NCI-H2196 (cell line): ENCODE measurements around the gene GPC3.

Source experiments
- DNase-seq: peaks from one replicate; lab custom pipeline; 2025; ENCODE audit not compliant: unreplicated experiment; lab: John Stamatoyannopoulos, UW

The GPC3 gene

GRCh38 chrX:133576876-133577275, 408.5 kb downstream of the GPC3 start:
- DNase-seq, result no peak

- no peak for DNase-seq
These were observed 409.8 kb downstream of the GPC3 start for GRCh38 chrX:133575501-133576136.

GRCh38 chrX:133574716-133575115, 410.7 kb downstream of the GPC3 start:
- DNase-seq, result no peak

GRCh38 chrX:133570549-133570948, 414.8 kb downstream of the GPC3 start:
- DNase-seq, result no peak

- DNase-seq, result no peak
These were observed 416.2 kb downstream of the GPC3 start for GRCh38 chrX:133569217-133569616.

- DNase-seq, result no peak
These were observed 417.3 kb downstream of the GPC3 start for GRCh38 chrX:133568109-133568508.

- no peak for DNase-seq
These were observed 418.5 kb downstream of the GPC3 start for GRCh38 chrX:133566876-133567275.

GRCh38 chrX:133563705-133564104, 421.7 kb downstream of the GPC3 start:
- DNase-seq, result no peak

- no peak for DNase-seq
These were observed 424.1 kb downstream of the GPC3 start for GRCh38 chrX:133561251-133561650.

GRCh38 chrX:133559909-133560308, 425.5 kb downstream of the GPC3 start:
- no peak for DNase-seq

- DNase-seq, result no peak
These were observed 429.5 kb downstream of the GPC3 start for GRCh38 chrX:133555782-133556458.

- DNase-seq, result no peak
These were observed 434.5 kb downstream of the GPC3 start for GRCh38 chrX:133550665-133551485.

GRCh38 chrX:133549295-133549933, 436.0 kb downstream of the GPC3 start:
- DNase-seq, result no peak

- DNase-seq, result no peak
These were observed 439.0 kb downstream of the GPC3 start for GRCh38 chrX:133546441-133546840.

- DNase-seq, result no peak
These were observed 440.6 kb downstream of the GPC3 start for GRCh38 chrX:133544778-133545177.

GRCh38 chrX:133544115-133544514, 441.3 kb downstream of the GPC3 start:
- DNase-seq, result no peak

- DNase-seq, result no peak
These were observed 441.7 kb downstream of the GPC3 start for GRCh38 chrX:133543654-133544053.

GRCh38 chrX:133542476-133542875, 442.9 kb downstream of the GPC3 start:
- no peak for DNase-seq

GRCh38 chrX:133541021-133541420, 444.4 kb downstream of the GPC3 start:
- DNase-seq, result no peak

GRCh38 chrX:133538148-133538547, 447.2 kb downstream of the GPC3 start:
- DNase-seq, result no peak

- DNase-seq, result no peak
These were observed 448.3 kb downstream of the GPC3 start for GRCh38 chrX:133537142-133537541.

GRCh38 chrX:133535066-133535465, 450.3 kb downstream of the GPC3 start:
- no peak for DNase-seq
